Panc1 (cell line): Measurements from ENCODE around the gene S1PR1. TPM values are rescaled to one million over a fixed set of nuclear protein-coding genes. Genes with fewer than 3 reads are reported as not detected.

ENCODE experiments used
- ATAC-seq: fragments of 200-7000 bp; cut with Tn5 transposase; 2 replicates; pipeline ENCODE4 v1.9.1; 2020; ENCODE audit warnings: mild to moderate bottlenecking, moderate library complexity
- BruUV-seq: library from RNA; stranded (reverse); fragments of 400-500 nt; replicated peaks from 2 replicates; lab custom pipeline; 2021; lab: Mats Ljungman, UMichigan
- CTCF ChIA-PET: fragments of 300-600 bp; sonication (Branson Sonifier 250); formaldehyde crosslinking; loops from one replicate; lab custom pipeline; 2022; ENCODE audit warnings: antibody characterized with exemption; lab: Charles Lee
- POLR2A ChIA-PET: fragments of 300-600 bp; sonication (Branson Sonifier 250); formaldehyde crosslinking; loops from one replicate; lab custom pipeline; 2022; ENCODE audit warnings: antibody characterized with exemption; lab: Charles Lee
- DNase-seq: peaks from one replicate; pipeline ENCODE4 v3.0.0-alpha.2; 2010; ENCODE audit warnings: low read depth, low spot score
- H3K27ac ChIP-seq: 2 replicates; pipeline ENCODE4 v1.5.1; 2011; ENCODE audit warnings: mild to moderate bottlenecking, low read length, inconsistent platforms
- H3K27me3 ChIP-seq: fragments of 200-500 bp; sonication (Bioruptor generic); 2 replicates; pipeline ENCODE4 v1.6.0; 2014; ENCODE audit warnings: low read length, inconsistent platforms; ENCODE audit not compliant: control insufficient read depth, insufficient read depth
- H3K36me3 ChIP-seq: fragments of 200-500 bp; sonication (Bioruptor generic); 2 replicates; pipeline ENCODE4 v1.5.1; 2014; ENCODE audit warnings: inconsistent platforms, mild to moderate bottlenecking, low read length, moderate library complexity; ENCODE audit not compliant: control insufficient read depth, insufficient read depth
- H3K4me1 ChIP-seq: 2 replicates; pipeline ENCODE4 v1.5.1; 2011; ENCODE audit warnings: inconsistent platforms, mild to moderate bottlenecking, low read length, moderate library complexity; ENCODE audit not compliant: control insufficient read depth, insufficient read depth
- H3K4me3 ChIP-seq, 2 experiments: 2 replicates each; pipeline ENCODE4 v1.5.1; 2011 to 2012; ENCODE audit warnings: low read depth in 2 of 2, low read length in 2 of 2, mild to moderate bottlenecking in 2 of 2, inconsistent platforms in 1 of 2, moderate library complexity in 1 of 2
- H3K9me3 ChIP-seq: fragments of 200-500 bp; sonication (Bioruptor generic); 2 replicates; pipeline ENCODE4 v1.5.1; 2014; ENCODE audit warnings: low read depth, mild to moderate bottlenecking, inconsistent platforms, low read length, moderate library complexity; ENCODE audit not compliant: control insufficient read depth, insufficient read depth
- CTCF ChIP-seq: fragments of 450-650 bp; IDR thresholded peaks from 2 replicates; pipeline ENCODE4 v1.5.1; 2017; ENCODE audit warnings: mild to moderate bottlenecking
- POLR2AphosphoS5 ChIP-seq: IDR thresholded peaks from 2 replicates; pipeline ENCODE4 v1.6.1; 2012; ENCODE audit warnings: mild to moderate bottlenecking, low read depth, low read length, moderate library complexity
- REST ChIP-seq, 2 experiments: IDR thresholded peaks; 2 replicates each; pipeline ENCODE4 v1.6.1; 2011 to 2012; ENCODE audit warnings: low read depth in 2 of 2, control low read depth in 1 of 2, low read length in 1 of 2, mild to moderate bottlenecking in 1 of 2, moderate library complexity in 1 of 2; ENCODE audit not compliant: insufficient read depth in 1 of 2
- SIN3A ChIP-seq: IDR thresholded peaks from 2 replicates; pipeline ENCODE4 v1.6.1; 2012; ENCODE audit warnings: low read depth, mild to moderate bottlenecking, low read length, moderate library complexity, borderline replicate concordance; ENCODE audit not compliant: insufficient read depth
- TCF7L2 ChIP-seq: IDR thresholded peaks from 2 replicates; pipeline ENCODE4 v1.6.1; 2011; ENCODE audit warnings: mild to moderate bottlenecking, low read depth, low read length, inconsistent platforms
- in situ Hi-C: cut with HindIII; loops from 2 replicates; pipeline ENCODE4 v1.10.0; 2016; ENCODE audit warnings: low sequenced_read_pairs, low pct_unique_long_range_greater_than_20kb
- intact Hi-C: fragments of 100-400 bp; cut with micrococcal nuclease; formaldehyde crosslinking; loops from one replicate; pipeline ENCODE4 v1.10.0; 2022; ENCODE audit not compliant: unreplicated experiment
- total RNA-seq: library from RNA; stranded (reverse); gene quantifications from one replicate; pipeline ENCODE4 v1.2.1, GENCODE V29; 2021; ENCODE audit not compliant: unreplicated experiment

The S1PR1 gene
- total RNA-seq, 1 experiment from 2014 or later, result 0.41 TPM

- ATAC-seq, result no peak
Observed at GRCh38 chr1:101281751-101282150, 44.9 kb downstream of the S1PR1 start.

GRCh38 chr1:101282314-101283038 lies 45.7 kb downstream of the S1PR1 start:
- DNase-seq (no peak), ATAC-seq (no peak)
- Histone ChIP-seq H3K9me3 (no peaks in the 10 kb centered on the region), H3K36me3 (no peaks in the 10 kb centered on the region), H3K27ac (no peak overlapping the region), H3K27me3 (peaks cover 3% of the 10 kb centered on the region), H3K4me3 (no peak overlapping the region), H3K4me1 (no peaks in the 10 kb centered on the region)
- no TSS peak for BruUV-seq
- TF ChIP-seq CTCF (no peak), TCF7L2 (no peak), REST (IDR thresholded peaks at IDR 0.05; ENCODE audit: insufficient read depth in 1 of 2, low read depth in 2 of 2, low read length in 1 of 2) (no peak), SIN3A (no peak), POLR2AphosphoS5 (no peak)
- ChIA-PET POLR2A (no interaction called here), CTCF (no interaction called here)
- in situ Hi-C loops (no loop called here), intact Hi-C loops (loop anchor here (10.0 kb wide), 1 partner anchor 258 kb away; the partner anchor contains the start of gene DPH5)

More at GRCh38 chr1:101281751-101282150, 44.9 kb downstream of the S1PR1 start:
- in situ Hi-C loops, result no loop called here
- ChIA-PET CTCF (interaction anchor here (0.5 kb wide), 1 partner anchor 360 kb away, joined by 5 read pairs; no protein-coding TSS in a partner anchor), POLR2A (no interaction called here)
- Histone ChIP-seq H3K4me1 (no peaks in the 10 kb centered on the region), H3K27ac (no peak overlapping the region), H3K36me3 (no peaks in the 10 kb centered on the region), H3K4me3 (no peak overlapping the region), H3K27me3 (peaks cover 3% of the 10 kb centered on the region), H3K9me3 (no peaks in the 10 kb centered on the region)
- DNase-seq, result no peak
- intact Hi-C loops, result loop anchor here (10.0 kb wide), 1 partner anchor 257 kb away; the partner anchor contains the start of gene DPH5
- TF ChIP-seq REST (IDR thresholded peaks at IDR 0.05; ENCODE audit: insufficient read depth in 1 of 2, low read depth in 2 of 2, low read length in 1 of 2) (no peak), POLR2AphosphoS5 (no peak), CTCF (no peak), TCF7L2 (no peak), SIN3A (no peak)
- no TSS peak for BruUV-seq
